T-cell (primary cell): ENCODE measurements around the gene RERE. TPM values are rescaled to one million over a fixed set of nuclear protein-coding genes. Genes with fewer than 3 reads are reported as not detected.

Source experiments
- ATAC-seq, 4 experiments: fragments of 200-7000 bp in 3 of 4; fragments of 150-1000 bp in 1 of 4; cut with Tn5 transposase; replicated peaks in 1 of 4; 1 replicate in 3 of 4; 2 replicates in 1 of 4; pipeline ENCODE4 v1.10.0; 2021; ENCODE audit warnings: moderate library complexity in 3 of 4, mild to moderate bottlenecking in 2 of 4, moderate number of reproducible peaks in 1 of 4
- CTCF ChIA-PET, 2 donors: fragments of 300-600 bp; sonication (Branson Sonifier 250); formaldehyde crosslinking; loops; one replicate each; lab custom pipeline; 2022; ENCODE audit warnings: antibody characterized with exemption in 2 of 2; lab: Charles Lee
- POLR2A ChIA-PET, 2 donors: fragments of 300-600 bp; sonication (Branson Sonifier 250); formaldehyde crosslinking; loops; one replicate each; lab custom pipeline; 2022; ENCODE audit warnings: antibody characterized with exemption in 2 of 2; lab: Charles Lee
- DNase-seq, 35 experiments: peaks; one replicate each; pipeline versions ENCODE4 v3.0.0 to v3.0.0-alpha.2; 2013 to 2023
- H3K27ac ChIP-seq: one replicate; pipeline ENCODE4 v1.5.1; 2013; ENCODE audit warnings: low read length
- H3K27me3 ChIP-seq, 2 experiments: replicated peaks in 1 of 2; 1 replicate in 1 of 2; 2 replicates in 1 of 2; pipeline versions ENCODE4 v1.6.1 to v1.7.0; 2013; ENCODE audit warnings: low read length in 1 of 2, mixed read lengths in 1 of 2; ENCODE audit not compliant: control insufficient read depth in 2 of 2, insufficient read depth in 2 of 2; ENCODE audit errors: extremely low read depth in 1 of 2
- H3K36me3 ChIP-seq, 2 donors: 1 replicate in 1 of 2; 2 replicates in 1 of 2; pipeline versions ENCODE4 v1.6.1 to v1.7.0; 2013; ENCODE audit warnings: low read length in 1 of 2; ENCODE audit not compliant: control insufficient read depth in 2 of 2, insufficient read depth in 1 of 2; ENCODE audit errors: extremely low read depth in 1 of 2
- H3K4me1 ChIP-seq, 2 experiments: 1 replicate in 1 of 2; 2 replicates in 1 of 2; pipeline versions ENCODE4 v1.6.1 to v1.7.0; 2013; ENCODE audit warnings: low read length in 2 of 2, mixed read lengths in 1 of 2; ENCODE audit not compliant: insufficient read depth in 2 of 2, control insufficient read depth in 1 of 2; ENCODE audit errors: extremely low read depth in 1 of 2
- H3K4me3 ChIP-seq, 2 donors: 1 replicate in 1 of 2; 2 replicates in 1 of 2; pipeline versions ENCODE4 v1.5.1 to v1.7.0; 2013; ENCODE audit warnings: mild to moderate bottlenecking in 2 of 2, low read length in 1 of 2, moderate library complexity in 1 of 2; ENCODE audit not compliant: control insufficient read depth in 1 of 2; ENCODE audit errors: extremely low read depth in 1 of 2
- H3K9me3 ChIP-seq: 2 replicates; pipeline ENCODE4 v1.7.0; 2013
- H3K27ac Mint-ChIP-seq, 2 donors: one replicate each; pipeline ENCODE4 v1.8.0; 2020 to 2021; ENCODE audit warnings: mild to moderate bottlenecking in 2 of 2, mixed read lengths in 2 of 2
- H3K27me3 Mint-ChIP-seq, 2 donors: one replicate each; pipeline ENCODE4 v1.8.0; 2021 to 2022; ENCODE audit warnings: mixed read lengths in 2 of 2
- H3K36me3 Mint-ChIP-seq: one replicate; pipeline ENCODE4 v1.8.0; 2021; ENCODE audit warnings: mixed read lengths
- H3K4me1 Mint-ChIP-seq, 3 donors: one replicate each; pipeline ENCODE4 v1.8.0; 2020 to 2022; ENCODE audit warnings: mixed read lengths in 3 of 3, mild to moderate bottlenecking in 1 of 3
- H3K4me3 Mint-ChIP-seq, 3 donors: one replicate each; pipeline ENCODE4 v1.8.0; 2020 to 2022; ENCODE audit warnings: mild to moderate bottlenecking in 3 of 3, mixed read lengths in 3 of 3, moderate library complexity in 3 of 3
- H3K9me3 Mint-ChIP-seq, 3 donors: one replicate each; pipeline ENCODE4 v1.8.0; 2020 to 2022; ENCODE audit warnings: mixed read lengths in 3 of 3
- WGBS: methylation state at CpG from one replicate; pipeline ENCODE4 v1.1.5; 2013; ENCODE audit warnings: missing lambda C conversion rate; ENCODE audit not compliant: insufficient coverage; 5-methylcytosine and 5-hydroxymethylcytosine counted together
- total RNA-seq, 35 experiments: library from RNA in 6 of 35; stranded (reverse) in 6 of 35; fragments of 120-200 nt in 1 of 35; gene quantifications; one replicate each; pipeline versions ENCODE4 v1.2.1 to v1.2.4 and lab custom pipeline; 2013 to 2026

The RERE gene
- total RNA-seq, 5 donors from 2014 or later (not counting 1 experiment from before 2014, with no cell fraction given) = 85.1 to 116 (median 103) TPM

DNA sequence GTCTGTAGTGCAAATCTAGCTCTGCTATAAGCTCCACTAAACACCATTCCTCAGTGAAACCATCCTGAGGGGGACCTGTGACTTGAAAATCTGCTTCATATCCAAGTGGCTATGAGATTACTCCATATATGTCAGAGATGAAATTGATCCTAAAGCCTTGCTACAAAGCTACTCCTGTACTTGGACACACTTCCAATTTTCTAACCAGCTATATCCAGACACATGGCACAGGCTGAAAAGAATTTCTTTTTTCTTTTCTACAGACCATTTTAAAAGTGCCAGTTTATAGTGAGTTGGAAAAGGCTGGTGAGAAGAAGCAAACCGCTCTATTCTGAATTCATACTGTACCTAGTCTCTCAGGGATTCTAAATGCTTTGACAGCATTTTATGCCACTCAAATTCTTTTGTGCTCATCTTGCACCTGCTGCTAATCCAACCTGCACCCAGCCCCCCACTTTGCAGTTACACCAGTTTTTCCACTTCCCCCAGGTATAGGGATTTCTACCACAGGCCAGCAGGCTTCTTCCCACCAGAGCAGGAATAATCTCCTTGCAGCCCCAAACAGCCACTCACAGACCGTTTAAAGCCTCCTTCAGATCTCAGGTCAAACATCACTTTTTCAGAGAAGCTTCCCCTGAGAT lies 112.5 kb downstream of the RERE start:
- DNase-seq = no peak
- H3K9me3 Mint-ChIP-seq = no peaks in the 10 kb centered on the region
- POLR2A ChIA-PET = interaction anchor here in 1 of 2 donors (0.5 kb wide), 2 partner anchors 112 to 270 kb away, joined by 4 to 5 read pairs; no protein-coding TSS in a partner anchor

GRCh38 chr1:8702850-8703810 lies 114.3 kb downstream of the RERE start:
- ATAC-seq (peak in 3 of 4 experiments; percentile 38 to 51 (median 50)), DNase-seq (peak in 33 of 35 experiments; percentile 1 to 63 (median 31))
- Mint-ChIP-seq H3K27ac (peak overlapping the region in 1 of 2 donors; percentile 37), H3K27me3 (peaks cover 40% of the 10 kb centered on the region in 2 donors), H3K36me3 (no peaks in the 10 kb centered on the region), H3K4me3 (peak overlapping the region; percentile 72 to 85 (median 85)), H3K4me1 (peaks cover 28 to 37% (median 31%) of the 10 kb centered on the region in 3 donors), H3K9me3 (no peaks in the 10 kb centered on the region)
- Histone ChIP-seq H3K4me3 (peak overlapping the region; percentile 15 to 74), H3K9me3 (no peaks in the 10 kb centered on the region), H3K27me3 (peaks cover 0 to 18% of the 10 kb centered on the region in 2 experiments), H3K36me3 (no peaks in the 10 kb centered on the region), H3K4me1 (peaks cover 20 to 26% of the 10 kb centered on the region in 2 experiments), H3K27ac (no peak overlapping the region)
- ChIA-PET POLR2A (interaction anchor here (0.6 to 0.7 kb wide), 3 partner anchors 21 to 439 kb away, joined by 3 to 10 read pairs (median 5); no protein-coding TSS in a partner anchor), CTCF (interaction anchor here in 1 of 2 donors (0.6 kb wide), 1 partner anchor 177 kb away, joined by 4 read pairs; no protein-coding TSS in a partner anchor)
- WGBS = 2% methylated on average over 84 of the region's 88 CpGs

More for the DNA sequence above, 112.5 kb downstream of the RERE start:
- H3K9me3 ChIP-seq = no peaks in the 10 kb centered on the region
- Mint-ChIP-seq H3K4me3 (no peak overlapping the region), H3K27ac (no peak overlapping the region), H3K36me3 (peaks cover 3% of the 10 kb centered on the region), H3K4me1 (peaks cover 28 to 35% (median 28%) of the 10 kb centered on the region in 3 donors), H3K27me3 (peaks cover 40 to 46% of the 10 kb centered on the region in 2 donors)
- H3K27me3 ChIP-seq = peaks cover 0 to 18% of the 10 kb centered on the region in 2 experiments
- ATAC-seq = no peak
- CTCF ChIA-PET = interaction anchor here (0.7 to 1.9 kb wide), 4 partner anchors 22 to 144 kb away, joined by 3 to 5 read pairs (median 4); no protein-coding TSS in a partner anchor
- H3K27ac ChIP-seq = no peak overlapping the region
- no CpG with 5 or more reads among the region's 2 CpGs for WGBS
- H3K4me3 ChIP-seq = no peak overlapping the region
- H3K36me3 ChIP-seq = no peaks in the 10 kb centered on the region
- peaks cover 20 to 26% of the 10 kb centered on the region in 2 experiments for H3K4me1 ChIP-seq

DNA sequence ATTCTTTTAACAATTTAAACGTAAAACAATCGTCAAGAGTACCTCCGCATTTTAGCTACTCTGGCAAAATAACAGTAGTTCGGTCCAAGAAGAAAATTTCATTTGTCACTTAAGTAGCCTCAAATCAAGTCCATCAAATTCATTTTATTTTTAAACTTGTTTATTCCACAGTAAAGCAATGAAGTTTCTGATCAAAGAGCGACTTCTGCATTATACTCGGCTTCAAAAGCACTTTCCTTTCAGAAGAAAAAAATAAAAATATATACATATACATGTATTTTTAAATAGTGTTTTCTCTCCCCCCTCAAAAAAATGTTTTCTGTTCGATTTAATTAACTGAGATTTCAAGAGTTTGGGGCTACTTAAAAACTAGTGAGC lies 115.0 kb downstream of the RERE start:
- H3K27ac ChIP-seq = no peak overlapping the region

GRCh38 chr1:8701794-8702471 lies 115.5 kb downstream of the RERE start:
- no peaks in the 10 kb centered on the region for H3K9me3 ChIP-seq
- H3K4me3 ChIP-seq = peak overlapping the region in 1 of 2 donors; percentile 74
- Mint-ChIP-seq H3K27ac (no peak overlapping the region), H3K9me3 (no peaks in the 10 kb centered on the region), H3K4me3 (peak overlapping the region; percentile 19 to 85 (median 51)), H3K27me3 (peaks cover 34 to 40% of the 10 kb centered on the region in 2 donors), H3K36me3 (no peaks in the 10 kb centered on the region), H3K4me1 (peaks cover 28 to 37% (median 31%) of the 10 kb centered on the region in 3 donors)
- no peaks in the 10 kb centered on the region for H3K36me3 ChIP-seq
- DNase-seq = peak in 1 of 35 experiments; percentile 15
- no peak overlapping the region for H3K27ac ChIP-seq
- ChIA-PET POLR2A (interaction anchor here in 1 of 2 donors (0.7 kb wide), 1 partner anchor 176 kb away, joined by 3 read pairs; no protein-coding TSS in a partner anchor), CTCF (interaction anchor here (0.6 to 1.6 kb wide), 6 partner anchors 16 to 283 kb away, joined by 3 to 8 read pairs (median 4); no protein-coding TSS in a partner anchor)
- WGBS = 77% methylated on average over 4 of the region's 7 CpGs
- H3K27me3 ChIP-seq = peaks cover 0 to 18% of the 10 kb centered on the region in 2 experiments
- ATAC-seq = no peak
- peaks cover 20 to 26% of the 10 kb centered on the region in 2 experiments for H3K4me1 ChIP-seq

More for the DNA sequence above, 115.0 kb downstream of the RERE start:
- peaks cover 28 to 37% (median 31%) of the 10 kb centered on the region in 3 donors for H3K4me1 Mint-ChIP-seq
- Histone ChIP-seq H3K27me3 (peaks cover 0 to 18% of the 10 kb centered on the region in 2 experiments), H3K36me3 (no peaks in the 10 kb centered on the region), H3K4me1 (peaks cover 20 to 26% of the 10 kb centered on the region in 2 experiments), H3K9me3 (no peaks in the 10 kb centered on the region), H3K4me3 (peak overlapping the region; percentile 15 to 74)
- no peak overlapping the region for H3K27ac Mint-ChIP-seq
- POLR2A ChIA-PET = no interaction called here
- peak overlapping the region; percentile 54 to 85 (median 69) for H3K4me3 Mint-ChIP-seq
- ATAC-seq (no peak), DNase-seq (peak in 1 of 35 experiments; percentile 28)
- CTCF ChIA-PET = interaction anchor here in 1 of 2 donors (0.6 kb wide), 1 partner anchor 177 kb away, joined by 4 read pairs; no protein-coding TSS in a partner anchor
- H3K36me3 Mint-ChIP-seq = no peaks in the 10 kb centered on the region
- WGBS = 60% methylated on average over 1 of the region's 7 CpGs
- peaks cover 40% of the 10 kb centered on the region in 2 donors for H3K27me3 Mint-ChIP-seq
- H3K9me3 Mint-ChIP-seq = no peaks in the 10 kb centered on the region

GRCh38 chr1:8699679-8700078 lies 117.8 kb downstream of the RERE start:
- H3K27ac Mint-ChIP-seq = no peak overlapping the region
- DNase-seq (no peak), ATAC-seq (no peak)
- peaks cover 20 to 26% of the 10 kb centered on the region in 2 experiments for H3K4me1 ChIP-seq
- peaks cover 28 to 37% (median 31%) of the 10 kb centered on the region in 3 donors for H3K4me1 Mint-ChIP-seq
- H3K27me3 ChIP-seq = peaks cover 0 to 15% of the 10 kb centered on the region in 2 experiments
- no peaks in the 10 kb centered on the region for H3K9me3 ChIP-seq
- POLR2A ChIA-PET = no interaction called here
- CTCF ChIA-PET = interaction anchor here (0.6 to 1.0 kb wide), 2 partner anchors 17 to 30 kb away, joined by 3 read pairs; no protein-coding TSS in a partner anchor
- H3K4me3 Mint-ChIP-seq = no peak overlapping the region
- WGBS = 94% methylated on average over 6 of the region's 7 CpGs
- no peak overlapping the region for H3K27ac ChIP-seq
- no peak overlapping the region for H3K4me3 ChIP-seq
- H3K36me3 ChIP-seq = no peaks in the 10 kb centered on the region
- H3K27me3 Mint-ChIP-seq = peaks cover 23 to 27% of the 10 kb centered on the region in 2 donors
- H3K9me3 Mint-ChIP-seq = no peaks in the 10 kb centered on the region
- H3K36me3 Mint-ChIP-seq = no peaks in the 10 kb centered on the region
